H9 (cell line): Measurements from ENCODE around the gene ACSF3. TPM values are rescaled to one million over a fixed set of nuclear protein-coding genes. Genes with fewer than 3 reads are reported as not detected.

Experiments used
- DNase-seq: peaks from one replicate; pipeline ENCODE4 v3.0.0-alpha.2; 2017
- H2AFZ ChIP-seq: one replicate; pipeline ENCODE4 v1.6.1; 2013; ENCODE audit warnings: mild to moderate bottlenecking, low read length, control low read depth, moderate library complexity
- H2AK5ac ChIP-seq: 2 replicates; pipeline ENCODE4 v1.6.1; 2013; ENCODE audit warnings: low read length, control low read depth, mixed read lengths; ENCODE audit not compliant: insufficient read length
- H2BK120ac ChIP-seq: one replicate; pipeline ENCODE4 v1.6.1; 2013; ENCODE audit warnings: low read depth, mild to moderate bottlenecking, low read length, control low read depth, inconsistent platforms; ENCODE audit not compliant: poor library complexity, severe bottlenecking
- H2BK12ac ChIP-seq: 2 replicates; pipeline ENCODE4 v1.6.1; 2013; ENCODE audit warnings: low read length, control low read depth, mixed read lengths, low read depth; ENCODE audit not compliant: insufficient read length
- H2BK15ac ChIP-seq: 2 replicates; pipeline ENCODE4 v1.6.1; 2013; ENCODE audit warnings: low read depth, low read length, control low read depth
- H2BK20ac ChIP-seq: one replicate; pipeline ENCODE4 v1.6.1; 2013; ENCODE audit warnings: low read depth, mild to moderate bottlenecking, low read length, control low read depth, inconsistent platforms; ENCODE audit not compliant: poor library complexity, severe bottlenecking
- H2BK5ac ChIP-seq: 2 replicates; pipeline ENCODE4 v1.6.1; 2013; ENCODE audit warnings: low read length, control low read depth, mixed read lengths; ENCODE audit not compliant: insufficient read length
- H3K14ac ChIP-seq: 2 replicates; pipeline ENCODE4 v1.6.1; 2013; ENCODE audit warnings: low read length, control low read depth; ENCODE audit not compliant: insufficient read depth
- H3K18ac ChIP-seq: 2 replicates; pipeline ENCODE4 v1.6.1; 2013; ENCODE audit warnings: low read depth, mild to moderate bottlenecking, mixed read lengths, low read length, control low read depth; ENCODE audit not compliant: insufficient read length
- H3K23ac ChIP-seq: 2 replicates; pipeline ENCODE4 v1.6.1; 2013; ENCODE audit warnings: low read length, control low read depth, mixed read lengths, low read depth; ENCODE audit not compliant: insufficient read length
- H3K23me2 ChIP-seq: 2 replicates; pipeline ENCODE4 v1.6.1; 2013; ENCODE audit warnings: low read depth, mild to moderate bottlenecking, mixed read lengths, low read length, control low read depth; ENCODE audit not compliant: insufficient read length, poor library complexity, severe bottlenecking
- H3K27ac ChIP-seq: 2 replicates; pipeline ENCODE4 v1.5.1; 2013; ENCODE audit warnings: low read length, control low read depth, mixed read lengths, low read depth; ENCODE audit not compliant: insufficient read length
- H3K27me3 ChIP-seq: 2 replicates; pipeline ENCODE4 v1.6.1; 2013; ENCODE audit warnings: low read length, control low read depth, inconsistent platforms; ENCODE audit not compliant: insufficient read depth
- H3K4ac ChIP-seq: 2 replicates; pipeline ENCODE4 v1.6.1; 2013; ENCODE audit warnings: low read depth, mild to moderate bottlenecking, control low read depth, inconsistent platforms, low read length, moderate library complexity
- H3K4me1 ChIP-seq: 2 replicates; pipeline ENCODE4 v1.6.1; 2013; ENCODE audit warnings: low read length, control low read depth, inconsistent platforms; ENCODE audit not compliant: insufficient read depth
- H3K4me2 ChIP-seq: 2 replicates; pipeline ENCODE4 v1.6.1; 2013; ENCODE audit warnings: low read length, control low read depth, mixed read lengths; ENCODE audit not compliant: insufficient read length, insufficient read depth
- H3K56ac ChIP-seq: 2 replicates; pipeline ENCODE4 v1.6.1; 2013; ENCODE audit warnings: low read depth, mild to moderate bottlenecking, mixed read lengths, low read length, control low read depth; ENCODE audit not compliant: insufficient read length
- H3K79me1 ChIP-seq: 2 replicates; pipeline ENCODE4 v1.6.1; 2013; ENCODE audit warnings: low read depth, mild to moderate bottlenecking, moderate library complexity, low read length, control low read depth, inconsistent platforms; ENCODE audit not compliant: insufficient read depth, poor library complexity, severe bottlenecking
- H3K79me2 ChIP-seq: 2 replicates; pipeline ENCODE4 v1.6.1; 2013; ENCODE audit warnings: low read length, control low read depth, inconsistent platforms; ENCODE audit not compliant: insufficient read depth
- H3K9ac ChIP-seq: 2 replicates; pipeline ENCODE4 v1.6.1; 2013; ENCODE audit warnings: low read length, control low read depth, mixed read lengths; ENCODE audit not compliant: insufficient read length; ENCODE audit errors: extremely low read depth
- H3K9me3 ChIP-seq: one replicate; pipeline ENCODE4 v1.6.1; 2013; ENCODE audit warnings: low read depth, low read length, inconsistent platforms; ENCODE audit not compliant: control insufficient read depth
- H3T11ph ChIP-seq: one replicate; pipeline ENCODE4 v1.6.1; 2013; ENCODE audit warnings: mild to moderate bottlenecking, low read length, control low read depth, inconsistent platforms
- H4K20me1 ChIP-seq: one replicate; pipeline ENCODE4 v1.6.1; 2013; ENCODE audit not compliant: control insufficient read depth, insufficient read length, insufficient read depth
- H4K5ac ChIP-seq: 2 replicates; pipeline ENCODE4 v1.6.1; 2013; ENCODE audit warnings: low read depth, mild to moderate bottlenecking, mixed read lengths, low read length, control low read depth; ENCODE audit not compliant: insufficient read length
- H4K8ac ChIP-seq: replicated peaks from 2 replicates; pipeline ENCODE4 v1.6.1; 2013; ENCODE audit warnings: low read length, control low read depth, mixed read lengths, low read depth; ENCODE audit not compliant: insufficient read length
- H4K91ac ChIP-seq: 2 replicates; pipeline ENCODE4 v1.6.1; 2013; ENCODE audit warnings: low read depth, mild to moderate bottlenecking, moderate library complexity, mixed read lengths, low read length, control low read depth; ENCODE audit not compliant: insufficient read length
- H3K27ac Mint-ChIP-seq, 3 experiments: 2 replicates in 2 of 3; 3 replicates in 1 of 3; pipeline ENCODE4 v1.8.0; 2020 to 2021; ENCODE audit warnings: mixed read lengths in 3 of 3, mild to moderate bottlenecking in 1 of 3, moderate library complexity in 1 of 3
- H3K27me3 Mint-ChIP-seq: 2 replicates; pipeline ENCODE4 v1.8.0; 2021; ENCODE audit warnings: low read depth, mild to moderate bottlenecking, moderate library complexity, mixed read lengths
- H3K36me3 Mint-ChIP-seq, 3 experiments: 2 replicates in 2 of 3; 3 replicates in 1 of 3; pipeline ENCODE4 v1.8.0; 2020 to 2021; ENCODE audit warnings: low read depth in 3 of 3, mixed read lengths in 3 of 3; ENCODE audit not compliant: insufficient read depth in 1 of 3
- H3K4me1 Mint-ChIP-seq, 2 experiments: 2 replicates each; pipeline ENCODE4 v1.8.0; 2020; ENCODE audit warnings: mixed read lengths in 2 of 2
- H3K4me3 Mint-ChIP-seq, 2 experiments: 2 replicates in 1 of 2; 3 replicates in 1 of 2; pipeline ENCODE4 v1.8.0; 2020 to 2021; ENCODE audit warnings: mild to moderate bottlenecking in 2 of 2, mixed read lengths in 2 of 2, moderate library complexity in 1 of 2
- H3K9me3 Mint-ChIP-seq, 2 experiments: 2 replicates in 1 of 2; 3 replicates in 1 of 2; pipeline ENCODE4 v1.8.0; 2020; ENCODE audit warnings: mild to moderate bottlenecking in 2 of 2, mixed read lengths in 2 of 2, moderate library complexity in 1 of 2
- WGBS: extraction: QIAGEN DNeasy Blood & Tissue Kit; methylation state at CpG from one replicate; pipeline ENCODE4 v1.1.7; 2013; ENCODE audit warnings: missing lambda C conversion rate, low lambda C conversion rate, mixed read lengths; ENCODE audit not compliant: insufficient read length; ENCODE audit errors: extremely low coverage; 5-methylcytosine and 5-hydroxymethylcytosine counted together
- total RNA-seq: library from RNA; stranded (reverse); gene quantifications from 2 replicates; pipeline ENCODE4 v1.2.1, GENCODE V29; 2021
- TF ChIP-seq, protein P1 (sequence below): fragments of 200-600 bp; sonication (generic); conservative IDR thresholded peaks from 3 replicates; pipeline ENCODE4 v1.8.0; 2021; ENCODE audit warnings: antibody characterized with exemption, mild to moderate bottlenecking

ACSF3 gene
- total RNA-seq, 1 experiment from 2014 or later = 31.3 TPM

DNA sequence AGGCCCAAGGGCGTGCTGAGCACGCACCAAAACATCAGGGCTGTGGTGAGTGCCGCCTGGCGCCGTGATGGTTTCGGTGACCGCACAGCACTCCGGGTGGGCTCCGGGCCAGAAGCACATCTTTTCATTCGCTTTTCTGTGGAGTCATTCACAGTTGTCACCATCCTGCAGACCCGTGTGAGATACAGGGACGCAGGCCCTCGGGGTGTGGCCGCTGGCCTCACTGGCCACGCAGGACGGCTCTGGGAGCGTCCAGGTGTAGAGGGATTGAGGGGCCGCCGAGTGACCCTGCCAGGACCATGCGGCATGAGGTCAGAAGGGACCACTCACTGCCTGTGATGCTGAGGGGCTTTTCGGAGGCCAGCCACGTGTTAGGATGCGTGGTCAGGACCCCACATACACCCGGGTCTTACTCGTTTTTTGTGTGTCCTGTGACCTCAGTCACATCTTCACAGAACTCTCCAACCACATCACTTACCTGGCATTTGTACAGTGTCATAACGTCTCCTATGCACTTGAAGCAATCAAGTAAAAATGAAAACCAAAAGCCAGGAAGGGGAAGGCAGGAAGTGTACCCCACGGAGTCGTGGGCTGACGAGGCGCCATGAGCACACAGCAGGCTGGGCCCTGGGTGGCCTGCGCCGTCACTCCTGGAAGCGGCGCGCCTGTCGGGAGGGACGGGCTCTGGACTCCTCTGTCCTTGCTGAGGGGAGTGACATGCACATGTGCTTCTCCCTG, 7.8 kb downstream of the ACSF3 start:
- no peaks in the 10 kb centered on the region for H3K79me1 ChIP-seq
- TF ChIP-seq, protein P1, sequence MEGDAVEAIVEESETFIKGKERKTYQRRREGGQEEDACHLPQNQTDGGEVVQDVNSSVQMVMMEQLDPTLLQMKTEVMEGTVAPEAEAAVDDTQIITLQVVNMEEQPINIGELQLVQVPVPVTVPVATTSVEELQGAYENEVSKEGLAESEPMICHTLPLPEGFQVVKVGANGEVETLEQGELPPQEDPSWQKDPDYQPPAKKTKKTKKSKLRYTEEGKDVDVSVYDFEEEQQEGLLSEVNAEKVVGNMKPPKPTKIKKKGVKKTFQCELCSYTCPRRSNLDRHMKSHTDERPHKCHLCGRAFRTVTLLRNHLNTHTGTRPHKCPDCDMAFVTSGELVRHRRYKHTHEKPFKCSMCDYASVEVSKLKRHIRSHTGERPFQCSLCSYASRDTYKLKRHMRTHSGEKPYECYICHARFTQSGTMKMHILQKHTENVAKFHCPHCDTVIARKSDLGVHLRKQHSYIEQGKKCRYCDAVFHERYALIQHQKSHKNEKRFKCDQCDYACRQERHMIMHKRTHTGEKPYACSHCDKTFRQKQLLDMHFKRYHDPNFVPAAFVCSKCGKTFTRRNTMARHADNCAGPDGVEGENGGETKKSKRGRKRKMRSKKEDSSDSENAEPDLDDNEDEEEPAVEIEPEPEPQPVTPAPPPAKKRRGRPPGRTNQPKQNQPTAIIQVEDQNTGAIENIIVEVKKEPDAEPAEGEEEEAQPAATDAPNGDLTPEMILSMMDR = no peak
- H4K8ac ChIP-seq = no peak overlapping the region
- no peak overlapping the region for H2AK5ac ChIP-seq
- no peak overlapping the region for H4K5ac ChIP-seq
- no peaks in the 10 kb centered on the region for H3K27me3 ChIP-seq
- H3T11ph ChIP-seq = no peak overlapping the region
- Mint-ChIP-seq H3K9me3 (no peaks in the 10 kb centered on the region), H3K27me3 (no peaks in the 10 kb centered on the region), H3K27ac (no peak overlapping the region), H3K4me1 (peaks cover 15 to 18% of the 10 kb centered on the region in 2 experiments), H3K36me3 (peaks cover 7 to 58% (median 47%) of the 10 kb centered on the region in 3 experiments), H3K4me3 (no peak overlapping the region)
- H2BK12ac ChIP-seq = no peak overlapping the region
- no peak overlapping the region for H3K4me2 ChIP-seq
- no peaks in the 10 kb centered on the region for H3K23me2 ChIP-seq
- DNase-seq = no peak
- no peak overlapping the region for H3K27ac ChIP-seq
- no peak overlapping the region for H3K56ac ChIP-seq
- no peak overlapping the region for H3K23ac ChIP-seq
- no peak overlapping the region for H2AFZ ChIP-seq
- H3K9me3 ChIP-seq = no peaks in the 10 kb centered on the region
- H3K79me2 ChIP-seq = no peaks in the 10 kb centered on the region; the same call in 1 of the 2 replicates
- no peak overlapping the region for H3K4ac ChIP-seq
- no peak overlapping the region for H3K18ac ChIP-seq
- no peak overlapping the region for H2BK120ac ChIP-seq
- H3K14ac ChIP-seq = no peak overlapping the region
- no peak overlapping the region for H2BK15ac ChIP-seq
- peaks cover 2% of the 10 kb centered on the region for H4K20me1 ChIP-seq
- H4K91ac ChIP-seq = no peak overlapping the region
- whole genome bisulfite sequencing = no CpG with 5 or more reads among the region's 37 CpGs
- H2BK5ac ChIP-seq = no peak overlapping the region
- H3K9ac ChIP-seq = no peak overlapping the region
- H2BK20ac ChIP-seq = no peak overlapping the region
- H3K4me1 ChIP-seq = no peaks in the 10 kb centered on the region
